HG02610 (cell line): ENCODE results near the gene ZNF652.
"Not testable (repeated sequence)": the region's sequence is repeated elsewhere in the genome, so short reads cannot be mapped to it uniquely, and the experiment has no call there.

ENCODE experiments used
- ATAC-seq: cut with Tn5 transposase; IDR thresholded peaks from one replicate; pipeline ENCODE4 v1.9.1; 2021; ENCODE audit warnings: mild to moderate bottlenecking, moderate library complexity; ENCODE audit not compliant: unreplicated experiment

ZNF652 gene

DNA sequence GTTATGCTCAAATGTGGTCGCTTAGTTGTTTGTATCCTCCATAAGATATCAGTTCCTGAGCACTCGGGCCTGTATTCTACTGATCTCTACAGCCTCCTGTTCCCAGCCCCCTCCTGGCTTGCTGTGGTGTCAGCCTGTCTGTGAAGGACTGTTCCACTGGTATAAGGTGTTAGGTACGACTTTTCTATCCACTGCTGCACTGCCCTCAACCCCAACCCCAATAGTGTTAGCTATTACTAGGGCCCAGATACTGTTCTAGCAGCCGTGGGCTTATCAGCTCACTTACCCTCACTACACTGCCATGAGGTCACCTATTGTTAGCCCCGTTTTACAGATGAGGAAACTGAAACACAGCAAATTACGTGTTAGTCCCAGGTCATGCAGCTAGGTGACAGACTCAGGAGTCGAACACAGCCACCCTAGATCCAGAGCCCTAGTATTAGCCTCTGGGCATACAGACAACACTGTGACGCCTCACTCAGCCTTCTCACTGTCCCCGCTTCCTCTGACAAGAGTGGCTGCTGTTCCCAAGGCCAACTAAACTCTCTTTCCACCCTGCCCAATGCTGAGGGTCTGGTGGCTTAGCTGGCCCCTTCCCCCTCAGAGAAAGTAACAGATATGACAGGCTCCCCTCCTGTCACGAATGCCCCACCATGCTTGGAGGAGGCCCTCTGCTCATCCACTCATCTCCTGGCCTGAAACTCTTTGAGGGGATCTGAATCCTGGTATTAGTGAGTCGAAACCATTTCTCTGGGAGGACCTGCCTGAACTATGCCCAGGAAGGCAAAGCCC is 25.6 kb upstream of the ZNF652 start:
- ATAC-seq: no peak

DNA sequence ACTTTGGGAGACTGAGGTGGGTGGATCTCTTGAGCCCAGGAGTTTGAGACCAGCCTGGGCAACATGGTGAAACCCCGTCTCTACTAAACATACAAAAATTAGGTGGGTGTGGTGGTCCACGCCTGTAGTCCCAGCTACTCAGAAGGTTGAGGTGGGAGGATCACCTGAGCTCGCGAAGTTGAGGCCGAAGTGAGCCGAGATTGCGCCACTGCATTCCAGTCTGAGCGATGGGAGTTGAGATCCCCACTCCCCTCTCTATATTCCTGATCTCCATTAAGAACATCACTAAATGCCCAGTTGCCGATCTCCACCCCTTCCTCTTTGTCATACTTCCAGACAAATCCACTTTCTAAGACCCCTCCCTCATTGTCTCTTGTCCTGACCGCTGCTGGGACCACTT is 24.3 kb upstream of the ZNF652 start:
- no peak for ATAC-seq

DNA sequence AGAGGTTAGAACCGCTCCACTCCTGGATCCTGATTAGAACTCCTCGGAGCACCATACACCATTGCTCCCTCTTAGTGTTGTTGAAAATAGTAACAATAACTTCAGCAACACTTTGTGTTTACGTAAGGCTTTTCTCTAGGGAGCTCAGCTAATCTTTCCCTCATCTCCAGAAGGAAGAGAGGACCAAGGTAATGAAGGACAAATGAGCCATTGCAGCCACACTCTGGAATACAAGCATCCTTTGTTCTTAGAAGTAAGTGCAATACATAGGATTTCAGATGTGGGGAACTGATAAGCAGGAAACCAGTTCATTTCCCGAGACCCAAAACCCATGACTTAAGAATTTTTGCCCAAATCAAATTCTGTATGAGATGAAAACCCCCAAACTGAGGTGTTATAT is 22.9 kb upstream of the ZNF652 start:
- no peak for ATAC-seq

- ATAC-seq: no peak
Observed at GRCh38 chr17:49383060-49383459, 21.0 kb upstream of the ZNF652 start.

DNA sequence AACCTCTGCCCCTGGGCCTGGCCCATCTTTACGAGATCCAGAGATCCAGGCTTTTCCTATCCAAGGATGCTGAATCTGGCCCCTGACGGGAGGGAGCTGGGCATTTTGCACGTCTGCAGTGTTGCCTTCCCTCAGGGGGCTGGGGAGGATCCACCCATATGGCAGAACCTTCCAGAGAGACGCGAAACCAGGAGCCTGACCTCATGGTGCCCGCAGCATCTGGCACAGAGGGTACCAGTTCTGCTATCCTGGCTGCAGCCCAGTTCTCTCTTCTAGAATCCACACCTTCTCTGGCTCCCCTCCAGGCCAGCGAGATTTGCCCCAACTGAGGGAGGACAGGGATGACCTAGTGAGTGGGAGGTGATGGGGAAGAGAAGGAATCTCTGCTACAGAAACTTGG is 20.5 kb upstream of the ZNF652 start:
- no peak for ATAC-seq

- no peak for ATAC-seq
Observed at GRCh38 chr17:49381793-49382192, 19.7 kb upstream of the ZNF652 start.

GRCh38 chr17:49381033-49381432 is 19.0 kb upstream of the ZNF652 start:
- ATAC-seq: no peak

GRCh38 chr17:49379926-49380325 is 17.9 kb upstream of the ZNF652 start:
- ATAC-seq: no peak

DNA sequence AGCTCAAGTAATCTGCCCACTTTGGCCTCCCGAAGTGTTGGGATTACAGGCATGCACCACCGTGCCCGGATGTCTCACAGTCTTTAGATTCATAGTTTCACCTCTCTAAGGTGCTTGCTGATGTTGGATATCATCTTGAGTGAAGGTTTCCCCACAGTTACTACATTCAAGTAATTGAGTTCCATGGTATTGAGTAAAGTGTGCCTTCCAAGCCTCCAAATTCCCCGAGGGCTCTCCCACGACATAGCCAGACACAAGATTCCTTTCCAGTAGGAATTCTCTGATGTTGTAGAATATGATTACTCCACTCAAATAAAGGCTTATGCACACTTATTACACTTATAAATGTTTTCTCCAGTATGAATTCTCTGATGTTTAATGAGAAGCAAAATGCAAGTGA is 16.3 kb upstream of the ZNF652 start:
- no peak for ATAC-seq

DNA sequence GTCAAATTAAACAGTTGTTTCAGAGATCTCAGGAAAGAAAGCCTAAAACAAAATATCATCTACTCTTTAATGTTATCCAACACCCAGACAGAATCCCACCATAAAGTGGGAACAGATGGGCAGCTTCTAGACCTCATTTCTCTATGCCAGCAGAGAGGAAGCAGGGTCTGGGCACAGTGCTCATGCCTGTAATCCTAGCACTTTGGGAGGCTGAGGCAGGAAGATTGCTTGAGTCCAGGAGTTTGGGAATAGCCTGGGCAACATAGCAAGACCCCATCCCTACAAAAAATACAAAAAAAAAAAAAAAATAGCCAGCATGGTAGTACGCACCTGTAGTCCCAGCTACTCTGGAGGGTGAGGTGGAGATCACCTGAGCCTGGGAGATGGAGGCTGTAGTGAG is 13.5 kb upstream of the ZNF652 start:
- ATAC-seq: no peak

DNA sequence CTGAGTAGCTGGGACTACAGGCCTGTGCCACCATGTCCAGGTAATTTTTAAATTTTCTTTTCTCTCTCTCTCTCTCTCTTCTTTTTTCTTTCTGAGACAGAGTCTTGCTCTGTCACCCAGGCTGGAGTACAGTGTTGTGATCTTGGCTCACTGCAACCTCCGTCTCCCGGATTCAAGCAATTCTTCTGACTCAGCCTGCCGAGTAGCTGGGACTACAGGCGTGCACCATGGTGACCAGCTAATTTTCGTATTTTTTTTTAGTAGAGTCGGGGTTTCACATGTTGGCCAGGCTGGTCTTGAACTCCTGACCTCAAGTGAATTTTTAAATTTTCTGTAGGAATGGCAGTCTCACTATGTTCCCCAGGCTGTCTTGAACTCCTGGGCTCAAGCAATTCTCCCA is 11.1 kb upstream of the ZNF652 start:
- ATAC-seq: no peak

GRCh38 chr17:49372425-49372824 is 10.4 kb upstream of the ZNF652 start:
- no peak for ATAC-seq

DNA sequence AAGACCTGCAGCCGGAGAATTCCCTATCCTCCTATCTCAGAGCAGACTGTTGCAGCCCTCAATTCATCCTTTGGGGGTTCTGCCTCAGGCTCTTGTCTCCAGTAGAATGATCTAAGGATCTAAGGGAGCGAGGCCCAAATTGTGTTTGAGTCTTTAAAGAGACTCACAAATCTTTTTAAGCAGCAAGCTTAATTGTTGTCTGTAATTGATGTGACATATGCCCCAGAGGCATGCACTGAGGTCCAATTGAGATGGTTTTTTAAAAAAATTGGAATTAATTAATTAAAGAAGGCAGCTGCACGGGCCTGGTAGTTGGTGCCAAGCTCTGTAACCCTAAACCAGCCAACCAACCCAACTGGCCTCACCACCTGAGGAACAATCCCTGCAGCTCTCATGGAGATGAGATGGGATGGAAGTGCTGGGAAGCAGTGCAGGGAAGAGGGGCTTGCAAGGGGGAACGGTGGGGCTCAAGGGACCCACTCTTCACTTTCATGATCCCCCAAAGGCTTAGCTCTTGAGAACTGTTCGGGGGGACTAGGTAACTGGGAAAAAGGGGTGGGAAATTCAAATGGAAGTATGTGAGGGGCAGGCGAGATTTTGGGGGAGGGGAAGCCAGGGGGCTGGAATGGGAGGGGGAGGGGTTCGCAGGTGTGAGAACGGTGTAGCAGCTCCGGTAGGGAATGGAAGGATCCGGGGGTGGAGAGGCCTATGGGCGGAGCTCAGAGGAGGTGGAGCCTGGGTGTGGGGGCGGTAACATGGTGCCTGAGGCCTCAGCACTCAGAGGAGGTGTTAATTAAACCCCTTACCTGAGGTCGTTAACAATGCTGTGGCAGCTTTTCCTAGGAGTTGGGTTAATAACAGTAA is 9.2 kb upstream of the ZNF652 start:
- ATAC-seq: no peak

DNA sequence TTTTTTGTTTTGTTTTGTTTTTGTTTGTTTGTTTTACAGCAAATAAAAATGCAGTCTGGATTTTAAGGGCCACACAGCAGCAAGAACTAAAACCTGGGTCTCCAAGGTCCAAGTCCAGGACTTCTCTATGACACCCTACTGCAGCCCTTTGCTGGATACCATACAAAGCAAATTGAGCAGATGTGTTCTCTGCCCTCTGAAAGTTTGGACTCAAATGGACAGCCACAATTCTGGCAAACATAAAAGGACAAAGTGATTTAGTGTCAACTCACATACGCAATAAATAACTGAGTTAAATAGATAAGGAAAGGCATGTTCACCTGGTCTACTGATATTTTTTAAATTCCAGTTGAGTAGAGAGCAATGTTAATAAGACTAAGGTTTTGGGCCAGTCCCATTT is 7.7 kb upstream of the ZNF652 start:
- no peak for ATAC-seq

GRCh38 chr17:49369089-49369488 is 7.0 kb upstream of the ZNF652 start:
- no peak for ATAC-seq

DNA sequence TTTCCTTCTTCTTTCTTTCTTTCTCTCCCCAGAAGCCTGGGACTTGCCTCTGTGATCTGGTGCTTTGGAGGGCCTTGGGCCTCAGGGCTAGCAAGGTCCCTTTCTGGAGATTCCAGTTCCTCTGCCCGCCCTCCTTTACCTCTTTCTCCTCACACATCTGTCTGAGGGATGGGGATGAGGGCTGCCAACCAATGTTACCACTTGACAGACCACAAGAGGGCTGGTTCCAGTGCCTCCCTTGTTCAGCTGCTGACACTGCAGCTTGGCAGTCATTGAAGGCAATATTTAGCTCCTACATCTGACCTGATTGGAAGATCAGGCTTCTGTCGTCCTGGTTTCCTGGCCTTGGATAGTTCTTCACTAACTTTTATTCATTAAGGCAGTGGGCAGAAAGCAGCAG is 3.6 kb upstream of the ZNF652 start:
- ATAC-seq: no peak

DNA sequence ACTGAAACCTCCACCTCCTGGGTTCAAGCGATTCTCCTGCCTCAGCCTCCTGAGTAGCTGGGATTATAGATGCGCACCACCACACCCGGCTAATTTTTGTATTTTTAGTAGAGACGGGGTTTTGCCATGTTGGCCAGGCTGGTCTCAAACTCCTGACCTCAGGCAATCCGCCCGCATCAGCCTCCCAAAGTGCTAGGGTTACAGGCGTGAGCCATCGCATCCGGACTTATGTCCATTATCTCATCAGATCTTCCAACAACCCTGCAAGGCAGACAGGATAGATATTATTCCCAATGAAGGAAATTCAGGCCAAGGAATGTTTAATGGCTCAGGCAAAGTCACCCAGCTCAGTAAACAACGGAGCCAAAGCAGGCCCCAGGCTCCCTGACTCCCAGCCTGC is 3.1 kb upstream of the ZNF652 start:
- not testable (repeated sequence) for ATAC-seq

- no peak for ATAC-seq
Observed at GRCh38 chr17:49364119-49364518, 2.1 kb upstream of the ZNF652 start.

GRCh38 chr17:49363251-49363650 is 1.2 kb upstream of the ZNF652 start:
- no peak for ATAC-seq

DNA sequence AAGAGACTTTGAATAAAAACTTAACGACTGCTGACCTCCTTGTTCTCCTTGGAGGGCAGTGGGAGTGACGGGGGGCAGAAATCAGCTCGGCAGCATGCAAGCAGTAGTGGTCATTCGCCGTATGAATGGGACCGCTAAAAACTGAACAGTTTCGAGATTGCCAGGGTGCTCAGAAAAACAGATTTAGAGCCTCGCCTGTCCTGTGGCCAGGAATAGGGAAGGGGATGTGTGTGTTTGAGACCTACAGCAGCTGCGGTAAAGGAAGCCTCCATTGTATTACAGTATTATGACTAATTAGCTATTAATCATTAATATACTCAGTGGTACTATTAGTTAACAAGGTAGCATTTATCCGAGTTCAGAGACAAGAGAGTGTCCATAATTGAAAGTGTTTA is 670 bp upstream of the ZNF652 start:
- no peak for ATAC-seq

DNA sequence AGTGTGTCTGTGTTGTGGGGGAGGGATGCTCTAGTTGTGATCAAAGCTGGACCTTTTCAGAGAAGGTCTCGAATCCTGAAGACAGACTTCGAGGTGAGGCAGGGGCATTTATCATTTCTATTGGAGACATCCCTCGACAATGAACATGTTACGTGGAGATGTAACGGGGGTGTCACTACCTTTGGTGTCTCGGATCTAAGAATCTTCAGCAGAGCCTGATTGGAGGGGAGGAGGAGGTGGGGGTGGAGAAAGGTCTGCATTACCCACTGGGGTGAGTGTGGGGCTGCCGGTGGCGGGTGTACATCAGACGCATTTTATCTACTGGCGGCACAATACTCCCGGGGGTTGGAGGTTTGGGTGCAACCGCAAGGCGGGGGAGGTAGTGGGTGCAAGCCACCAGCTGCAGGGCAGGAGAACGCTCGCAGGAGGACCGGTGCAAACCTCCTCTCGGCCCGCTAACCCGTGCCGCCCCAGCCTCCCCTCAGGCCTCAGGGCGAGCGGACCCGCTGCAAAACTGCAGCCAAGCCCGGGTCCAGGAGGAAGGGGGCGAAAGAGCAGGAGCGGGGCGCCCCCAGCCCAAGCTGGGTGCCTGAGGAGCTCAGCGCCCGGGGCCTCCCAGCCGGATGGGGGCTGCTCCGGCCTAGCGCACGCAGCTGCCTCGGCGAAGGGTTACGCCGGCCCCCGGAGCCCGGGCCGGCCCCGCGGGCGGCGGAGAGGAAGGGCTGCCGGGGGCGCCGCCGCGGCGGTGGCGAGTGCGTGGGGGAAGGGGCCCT is 735 bp downstream of the ZNF652 start:
- ATAC-seq: peak; percentile 22

DNA sequence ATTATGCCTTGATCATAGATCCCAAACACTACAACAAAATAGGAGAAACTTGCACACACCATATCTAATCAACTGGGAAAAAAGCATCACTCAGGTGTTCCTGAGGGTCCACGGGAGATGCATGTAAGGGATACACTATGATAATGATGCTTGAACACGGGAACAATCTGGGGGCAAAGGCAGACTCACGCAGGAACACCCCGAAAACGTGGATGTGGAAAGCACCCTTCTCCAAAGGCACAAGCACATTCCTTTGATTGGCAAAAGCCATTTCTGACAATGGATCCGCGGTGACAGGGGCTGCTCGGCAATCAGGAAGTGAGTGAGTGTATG is 1.3 kb downstream of the ZNF652 start:
- ATAC-seq: no peak
